Sigmoid colon (tissue), 7 donors: ENCODE results near the gene ACD. TPM values are rescaled to one million over a fixed set of nuclear protein-coding genes. Genes with fewer than 3 reads are reported as not detected.

Experiments
- DNase-seq: peaks from one replicate; pipeline ENCODE4 v3.0.0-alpha.2; 2019
- H3K27ac ChIP-seq, 4 donors: fragments of 200-600 bp; sonication (generic); one replicate each; pipeline ENCODE4 v1.5.1; 2016 to 2019; ENCODE audit warnings: mild to moderate bottlenecking in 1 of 4
- H3K27me3 ChIP-seq, 3 donors: fragments of 200-600 bp; sonication (generic); one replicate each; pipeline ENCODE4 v1.5.1; 2019; ENCODE audit warnings: mild to moderate bottlenecking in 1 of 3
- H3K36me3 ChIP-seq, 4 donors: fragments of 200-600 bp; sonication (generic); one replicate each; pipeline ENCODE4 v1.5.1; 2016 to 2019
- H3K4me1 ChIP-seq, 4 donors: fragments of 200-600 bp; sonication (generic); one replicate each; pipeline ENCODE4 v1.5.1; 2017 to 2019
- H3K4me3 ChIP-seq, 4 donors: fragments of 200-600 bp; sonication (generic); one replicate each; pipeline ENCODE4 v1.5.1; 2017 to 2019; ENCODE audit warnings: mild to moderate bottlenecking in 2 of 4, moderate library complexity in 1 of 4
- H3K9me3 ChIP-seq, 4 donors: fragments of 200-600 bp in 3 of 4; sonication (generic) in 3 of 4; one replicate each; pipeline versions ENCODE4 v1.5.1 to v1.6.1; 2013 to 2019
- CTCF ChIP-seq, 4 experiments: fragments of 450-650 bp in 3 of 4; fragments of 200-600 bp in 1 of 4; IDR thresholded peaks; one replicate each; pipeline ENCODE4 v1.5.1; 2016 to 2019; ENCODE audit warnings: antibody characterized with exemption in 4 of 4, mild to moderate bottlenecking in 3 of 4, moderate library complexity in 2 of 4
- EP300 ChIP-seq, 4 donors: sonication (generic); formaldehyde crosslinking; IDR thresholded peaks; one replicate each; pipeline ENCODE4 v1.6.1; 2017; ENCODE audit warnings: antibody characterized with exemption in 4 of 4
- POLR2A ChIP-seq, 2 donors: fragments of 450-650 bp; IDR thresholded peaks; one replicate each; pipeline ENCODE4 v1.6.1; 2016; ENCODE audit warnings: antibody characterized with exemption in 2 of 2, mild to moderate bottlenecking in 2 of 2, moderate library complexity in 2 of 2
- POLR2AphosphoS5 ChIP-seq, 4 donors: sonication (generic); formaldehyde crosslinking; IDR thresholded peaks; one replicate each; pipeline ENCODE4 v1.6.1; 2017; ENCODE audit warnings: antibody characterized with exemption in 4 of 4
- whole genome bisulfite sequencing, 2 donors: extraction: QIAGEN DNeasy Blood & Tissue Kit; methylation state at CpG; one replicate each; pipeline ENCODE4 v1.1.7; 2013; 5-methylcytosine and 5-hydroxymethylcytosine counted together
- intact Hi-C: fragments of 100-400 bp; cut with DNase I; formaldehyde crosslinking; loops from one replicate; pipeline ENCODE4 v1.15.1; 2023
- polyA plus RNA-seq, 3 donors: library from polyadenylated mRNA; stranded (reverse); fragments of 200-250 nt; gene quantifications; one replicate each; pipeline ENCODE4 v1.2.3, GENCODE V29; 2013
- total RNA-seq, 4 donors: library from RNA; depleted of rRNA; stranded (reverse); fragments of >200 nt; gene quantifications; one replicate each; pipeline ENCODE4 v1.1.0, GENCODE V29; 2016
- donor health status: healthy with polysubstance abuse.
- donor health status: Bipolar disorder and iron deficiency.
- donor health status: healthy.

Gene ACD
- total and polyA plus RNA-seq, 7 donors: 7.4 to 20.6 (median 17.8) TPM

GRCh38 chr16:67672739-67673662, 12.9 kb upstream of the ACD start:
- peak; percentile 83 for DNase-seq
- intact Hi-C loops: loop anchor here (2.0 to 5.0 kb wide), 2 partner anchors 46 to 144 kb away; partner anchors contain the start of gene GFOD2
- WGBS, 2 donors: 28 to 54% methylated on average over 13 of the region's 13 CpGs

GRCh38 chr16:67672306-67672705, 12.2 kb upstream of the ACD start:
- intact Hi-C loops: loop anchor here (2.0 to 5.0 kb wide), 2 partner anchors 46 to 145 kb away; partner anchors contain the start of gene GFOD2
- no peak for TF ChIP-seq EP300 (IDR thresholded peaks at IDR 0.05)
- no peak for TF ChIP-seq POLR2AphosphoS5 (IDR thresholded peaks at IDR 0.05)
- no peak for TF ChIP-seq POLR2A (IDR thresholded peaks at IDR 0.05)
- no peak for TF ChIP-seq CTCF (IDR thresholded peaks at IDR 0.05)
- WGBS, 2 donors: 14 to 45% methylated on average over 4 of the region's 4 CpGs
- H3K27ac ChIP-seq: peak overlapping the region in 1 of 4 donors; percentile 71
- no peak for DNase-seq
- peaks cover 0 to 33% (median 29%) of the 10 kb centered on the region in 4 donors for H3K4me1 ChIP-seq
- H3K27me3 ChIP-seq: no peaks in the 10 kb centered on the region
- no peak overlapping the region for H3K4me3 ChIP-seq
- no peaks in the 10 kb centered on the region for H3K36me3 ChIP-seq
- H3K9me3 ChIP-seq: no peaks in the 10 kb centered on the region

More at GRCh38 chr16:67672739-67673662, 12.9 kb upstream of the ACD start:
- Histone ChIP-seq H3K27ac (peak overlapping the region; percentile 58 to 72 (median 70)), H3K4me3 (no peak overlapping the region), H3K27me3 (no peaks in the 10 kb centered on the region), H3K36me3 (no peaks in the 10 kb centered on the region), H3K9me3 (no peaks in the 10 kb centered on the region), H3K4me1 (peaks cover 0 to 27% (median 24%) of the 10 kb centered on the region in 4 donors)
- TF ChIP-seq POLR2AphosphoS5 (IDR thresholded peaks at IDR 0.05): no peak
- no peak for TF ChIP-seq EP300 (IDR thresholded peaks at IDR 0.05)
- no peak for TF ChIP-seq POLR2A (IDR thresholded peaks at IDR 0.05)
- TF ChIP-seq CTCF (IDR thresholded peaks at IDR 0.05): peak in 3 of 4 experiments; percentile 57 to 74 (median 66)

- intact Hi-C loops: loop anchor here (5.0 kb wide), 3 partner anchors 122 to 187 kb away; partner anchors contain the start of genes AGRP and ATP6V0D1
- Histone ChIP-seq H3K9me3 (no peaks in the 10 kb centered on the region), H3K4me1 (peaks cover 0 to 50% (median 44%) of the 10 kb centered on the region in 4 donors), H3K4me3 (no peak overlapping the region), H3K36me3 (no peaks in the 10 kb centered on the region), H3K27ac (no peak overlapping the region), H3K27me3 (no peaks in the 10 kb centered on the region)
- no peak for TF ChIP-seq POLR2AphosphoS5 (IDR thresholded peaks at IDR 0.05)
- TF ChIP-seq EP300 (IDR thresholded peaks at IDR 0.05): no peak
- TF ChIP-seq CTCF (IDR thresholded peaks at IDR 0.05): no peak
- TF ChIP-seq POLR2A (IDR thresholded peaks at IDR 0.05): no peak
- no peak for DNase-seq
- 93% methylated on average over 10 of the region's 10 CpGs for WGBS, 2 donors
Measured at GRCh38 chr16:67669499-67670101, 9.5 kb upstream of the ACD start.

DNA sequence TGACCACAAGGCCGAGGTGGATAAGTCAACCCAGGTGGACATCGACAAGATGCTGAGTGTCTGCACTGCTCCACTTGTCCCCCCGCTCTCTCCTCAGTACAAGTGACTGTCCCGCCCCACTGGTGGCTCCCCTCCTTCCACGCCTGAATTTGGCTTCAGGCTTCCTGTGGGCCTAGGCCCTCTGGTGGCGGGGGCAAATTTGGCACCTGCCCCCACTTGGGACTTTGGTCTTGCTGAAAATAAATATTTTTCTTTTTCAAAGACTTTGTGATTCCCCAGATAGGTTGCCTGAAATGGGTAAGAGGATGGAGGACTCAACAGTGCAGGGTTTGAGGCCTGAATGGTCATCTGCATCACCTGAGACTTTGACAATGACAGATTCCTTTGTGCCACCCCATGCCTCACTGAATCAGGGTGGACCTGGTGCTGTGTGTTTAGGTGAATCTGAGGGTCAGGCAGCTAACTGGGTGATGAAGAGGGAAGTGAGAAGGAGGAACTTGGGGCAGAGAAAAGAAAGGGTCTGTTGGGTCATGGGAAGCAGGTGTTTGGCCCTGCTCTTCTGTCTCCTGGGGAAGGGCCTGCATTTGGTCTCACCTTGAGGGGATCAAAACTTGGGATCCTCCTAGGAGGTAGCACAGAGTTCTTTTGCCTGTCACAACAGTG, 8.6 kb upstream of the ACD start:
- Histone ChIP-seq H3K27ac (peak overlapping the region; percentile 91 to 95 (median 92)), H3K36me3 (peaks cover 0 to 8% (median under 1%) of the 10 kb centered on the region in 4 donors), H3K27me3 (no peaks in the 10 kb centered on the region), H3K9me3 (no peaks in the 10 kb centered on the region), H3K4me3 (no peak overlapping the region), H3K4me1 (peaks cover 0 to 40% (median 34%) of the 10 kb centered on the region in 4 donors)
- no peak for DNase-seq
- intact Hi-C loops: loop anchor here (1.0 to 5.0 kb wide), 3 partner anchors 121 to 186 kb away; partner anchors contain the start of genes AGRP and ATP6V0D1
- TF ChIP-seq EP300 (IDR thresholded peaks at IDR 0.05) (no peak), POLR2A (IDR thresholded peaks at IDR 0.05) (no peak), POLR2AphosphoS5 (IDR thresholded peaks at IDR 0.05) (no peak), CTCF (IDR thresholded peaks at IDR 0.05) (no peak)
- 76 to 84% methylated on average over 6 of the region's 6 CpGs for WGBS, 2 donors
